Middle frontal gyrus (tissue), 1 donor: ENCODE data around the gene TMCO6.
A peak's percentile ranks its signal among the peaks of the same experiment; 100 is the strongest.
"Not testable (repeated sequence)": the region's sequence is repeated elsewhere in the genome, so short reads cannot be mapped to it uniquely, and the experiment has no call there.

Experiments used
- DNase-seq: peaks from one replicate; pipeline ENCODE4 v3.0.0-alpha.2; 2015; ENCODE audit warnings: low spot score; ENCODE audit errors: extremely low spot score

Gene TMCO6

DNA sequence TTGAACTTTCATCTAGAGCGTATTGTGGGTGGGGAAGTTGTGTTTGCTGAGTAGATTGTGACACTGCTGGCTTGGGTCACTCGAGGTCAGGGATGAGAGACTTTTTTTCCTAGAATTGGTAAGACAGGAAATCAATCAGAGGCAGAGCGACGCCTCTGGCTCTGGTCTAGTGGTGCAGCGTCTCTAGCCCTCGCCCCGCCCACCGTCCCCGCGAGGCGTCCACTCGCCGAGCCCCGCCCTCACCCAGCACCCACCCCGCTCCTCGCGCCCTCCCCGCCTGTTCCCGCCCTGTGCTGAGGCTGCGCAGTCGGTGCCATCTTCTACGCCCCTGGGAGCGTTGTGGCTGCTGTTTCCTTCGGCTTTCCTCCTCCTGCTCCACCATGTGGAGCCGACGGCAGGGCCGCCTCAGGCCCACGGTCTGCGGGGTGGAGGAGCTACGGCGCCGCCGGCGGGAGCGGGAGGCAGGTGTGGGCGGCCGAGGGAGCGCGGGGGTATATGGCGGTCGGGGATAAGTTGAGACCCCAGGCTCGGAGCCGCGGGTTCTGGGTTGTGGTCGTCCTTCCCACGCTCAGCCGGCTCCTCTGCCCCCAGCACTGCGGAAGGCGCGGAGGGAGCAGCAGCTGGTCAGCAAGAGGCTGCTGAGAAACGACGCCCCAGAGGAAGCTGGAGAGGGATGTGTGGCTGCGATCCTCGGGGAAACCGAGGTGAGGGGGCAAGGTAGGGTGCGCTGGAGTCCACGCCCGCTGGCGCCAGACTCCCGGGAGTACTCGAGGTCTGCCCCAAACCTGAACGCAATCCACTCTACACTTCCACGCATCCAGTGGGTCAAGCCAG lies at the start of gene TMCO6:
Gene TMCO6, plus strand, starts transcription at position 304 of the 834 bp plus-strand sequence. Its CDS starts 77 bp downstream, at position 381.
- peak; percentile 90 for DNase-seq

GRCh38 chr5:140590861-140591260 lies 48.4 kb upstream of the TMCO6 start:
- no peak for DNase-seq

GRCh38 chr5:140591747-140592372 lies 47.4 kb upstream of the TMCO6 start:
- DNase-seq: no peak

DNA sequence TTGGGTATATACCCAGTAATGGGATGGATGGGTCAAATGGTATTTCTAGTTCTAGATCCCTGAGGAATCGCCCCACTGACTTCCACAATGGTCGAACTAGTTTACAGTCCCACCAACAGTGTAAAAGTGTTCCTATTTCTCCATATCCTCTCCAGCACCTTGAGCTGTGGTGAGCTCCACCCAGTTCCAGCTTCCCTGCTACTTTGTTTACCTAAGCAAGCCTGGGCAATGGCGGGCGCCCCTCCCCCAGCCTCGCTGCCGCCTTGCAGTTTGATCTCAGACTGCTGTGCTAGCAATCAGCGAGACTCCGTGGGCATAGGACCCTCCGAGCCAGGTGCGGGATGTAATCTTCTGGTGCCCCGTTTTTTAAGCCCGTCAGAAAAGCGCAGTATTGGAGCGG lies 46.2 kb upstream of the TMCO6 start:
- not testable (repeated sequence) for DNase-seq

- DNase-seq: no peak
Observed at GRCh38 chr5:140594169-140594568, 45.1 kb upstream of the TMCO6 start.

GRCh38 chr5:140595538-140596300 lies 43.5 kb upstream of the TMCO6 start:
- DNase-seq: no peak

DNA sequence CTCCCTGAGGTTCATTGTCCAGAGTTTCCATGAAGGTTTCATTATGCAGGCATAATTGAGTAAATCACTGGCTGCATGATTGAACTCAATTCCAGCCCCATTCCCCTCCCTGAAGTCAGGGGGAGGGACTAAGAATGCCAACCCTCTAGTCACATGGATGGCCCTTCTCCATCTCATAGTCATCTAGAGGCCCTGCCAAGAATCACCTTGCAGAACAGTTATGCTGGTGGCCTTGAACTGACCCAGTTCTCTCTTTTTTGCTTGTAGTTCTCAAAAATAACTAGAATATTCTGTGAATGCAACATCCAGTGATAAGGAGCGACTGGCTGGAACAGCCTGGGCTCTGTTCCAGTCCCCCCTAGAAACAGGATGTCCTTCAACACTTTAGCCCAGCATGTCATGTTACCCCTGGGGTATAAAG lies 42.9 kb upstream of the TMCO6 start:
- DNase-seq: no peak

GRCh38 chr5:140598836-140599235 lies 40.4 kb upstream of the TMCO6 start:
- no peak for DNase-seq

GRCh38 chr5:140600096-140600495 lies 39.2 kb upstream of the TMCO6 start:
- no peak for DNase-seq

DNA sequence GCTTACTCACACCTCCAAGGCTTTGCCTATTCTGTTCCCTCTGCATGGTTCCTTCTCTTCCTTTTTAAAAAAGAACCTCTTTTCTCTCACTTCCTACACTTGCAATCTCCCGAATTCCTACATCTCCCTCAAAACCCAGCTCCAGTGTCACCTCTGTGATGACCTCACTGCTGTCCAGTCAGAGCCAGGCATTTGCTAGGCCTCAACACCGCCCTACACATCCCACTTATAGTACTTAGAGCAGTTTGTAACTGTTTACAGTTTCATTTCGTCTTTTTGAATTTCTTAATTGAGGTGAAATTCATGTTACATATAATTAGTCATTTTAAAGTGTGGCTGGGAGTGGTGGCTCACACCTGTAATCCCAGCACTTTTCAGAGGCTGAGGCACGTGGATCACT lies 37.1 kb upstream of the TMCO6 start:
- DNase-seq: no peak

DNA sequence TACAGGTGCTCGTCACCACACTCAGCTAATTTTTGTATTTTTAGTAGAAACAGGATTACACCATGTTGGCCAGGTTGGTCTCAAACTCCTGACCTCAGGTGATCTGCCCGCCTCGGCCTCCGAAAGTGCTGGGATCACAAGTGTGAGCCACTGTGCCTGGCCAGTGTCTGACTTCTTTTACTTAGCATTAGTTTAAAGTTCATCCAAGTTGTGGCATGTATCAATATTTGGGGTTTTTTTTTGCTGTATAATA lies 35.9 kb upstream of the TMCO6 start:
- DNase-seq: not testable (repeated sequence)

DNA sequence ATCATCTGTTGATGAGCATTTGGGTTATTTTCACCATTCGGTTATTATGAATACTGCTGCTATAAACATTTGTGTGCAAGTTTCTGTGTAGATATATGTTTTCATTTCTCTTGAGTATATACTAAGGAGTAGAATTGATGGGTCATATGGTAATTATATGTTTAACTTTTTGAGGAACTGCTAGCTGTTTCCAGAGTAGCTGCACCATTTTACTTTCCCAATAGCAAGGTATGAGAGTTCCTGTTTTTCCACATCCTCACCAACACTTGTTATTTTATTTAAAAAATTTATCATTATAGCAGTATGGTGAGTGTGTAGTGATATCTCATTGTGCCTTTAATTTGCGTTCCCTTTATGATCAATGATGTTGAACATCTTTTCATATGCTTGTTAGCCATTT lies 35.5 kb upstream of the TMCO6 start:
- DNase-seq: no peak

GRCh38 chr5:140605879-140606278 lies 33.4 kb upstream of the TMCO6 start:
- no peak for DNase-seq

GRCh38 chr5:140607031-140607430 lies 32.2 kb upstream of the TMCO6 start:
- DNase-seq: no peak

- DNase-seq: no peak
Observed at GRCh38 chr5:140608722-140609121, 30.5 kb upstream of the TMCO6 start.

DNA sequence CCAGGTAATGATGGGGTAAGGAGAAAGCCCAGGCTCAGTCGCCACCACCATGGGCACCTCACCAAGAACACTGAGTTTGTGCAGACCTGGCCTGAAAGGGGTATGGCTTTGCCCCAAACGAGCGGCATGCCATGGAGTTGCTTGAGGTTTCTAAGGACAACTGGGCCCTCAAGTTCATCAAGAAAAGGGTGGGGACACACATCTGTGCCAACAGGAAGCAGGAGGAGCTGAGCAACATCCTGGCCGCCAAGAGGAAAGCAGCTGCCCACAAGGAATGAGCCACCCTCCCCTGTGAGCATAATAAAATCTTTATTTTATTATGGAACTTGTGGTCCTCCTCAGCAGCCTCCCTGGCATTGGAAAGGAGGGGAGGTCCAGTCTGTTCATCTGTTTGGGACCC lies 30.1 kb upstream of the TMCO6 start:
- DNase-seq: no peak

GRCh38 chr5:140611020-140611521 lies 28.2 kb upstream of the TMCO6 start:
- DNase-seq: no peak

GRCh38 chr5:140622301-140622700 lies 16.9 kb upstream of the TMCO6 start:
- DNase-seq: no peak

DNA sequence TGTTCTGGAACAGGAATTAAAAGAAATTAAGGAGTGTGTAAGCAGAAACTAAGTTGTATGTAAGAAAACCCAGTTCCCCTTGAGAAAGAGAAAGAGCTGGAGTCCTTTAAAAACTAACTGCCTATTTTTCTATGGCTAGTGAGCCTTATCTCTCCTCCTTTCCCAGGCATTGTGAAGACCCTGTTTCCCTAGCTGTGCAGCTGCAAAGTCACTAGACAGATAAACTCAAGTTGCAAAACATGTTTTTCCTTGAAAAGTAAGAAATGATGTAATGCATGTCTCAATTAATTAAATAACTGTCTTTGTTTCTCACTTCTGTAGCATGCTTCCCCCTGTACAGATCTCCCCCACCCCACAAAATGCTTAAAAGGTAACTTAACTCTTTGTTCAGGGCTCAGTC lies 16.2 kb upstream of the TMCO6 start:
- not testable (repeated sequence) for DNase-seq

GRCh38 chr5:140624886-140625285 lies 14.4 kb upstream of the TMCO6 start:
- not testable (repeated sequence) for DNase-seq

DNA sequence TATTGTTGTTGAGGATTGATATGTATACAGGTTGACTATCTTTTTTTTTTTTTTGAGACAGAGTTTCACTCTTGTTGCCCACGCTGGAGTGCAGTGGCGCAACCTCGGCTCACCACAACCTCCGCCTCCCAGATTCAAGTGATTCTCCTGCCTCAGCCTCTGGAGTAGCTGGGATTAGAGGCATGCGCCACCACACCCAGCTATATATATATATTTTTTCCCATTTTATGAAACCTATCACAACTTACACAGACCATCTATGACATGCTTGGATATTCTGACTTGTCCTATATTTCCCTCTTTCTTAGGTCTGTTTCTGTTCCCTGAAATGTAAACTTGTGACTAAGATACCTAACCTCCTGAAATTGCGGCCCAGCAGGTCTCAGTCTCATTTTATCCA lies 11.3 kb upstream of the TMCO6 start:
- DNase-seq: no peak

DNA sequence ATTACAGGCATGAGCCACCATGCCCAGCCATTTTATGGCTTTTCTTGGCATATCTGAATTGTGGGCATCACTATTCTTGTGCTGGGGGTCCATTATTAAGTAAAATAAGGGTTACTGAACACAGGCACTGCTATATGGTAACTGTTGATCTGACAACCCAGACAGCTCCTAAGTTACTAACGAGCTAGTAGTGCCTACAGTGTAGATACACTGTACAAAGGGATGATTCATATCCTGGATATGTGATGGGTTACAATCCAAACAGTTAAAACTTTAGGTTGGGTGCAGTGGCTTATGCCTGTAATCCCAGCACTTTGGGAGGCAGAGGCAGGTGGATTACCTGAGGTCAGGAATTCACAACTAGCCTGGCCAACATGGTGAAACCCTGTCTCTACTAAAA lies 10.5 kb upstream of the TMCO6 start:
- no peak for DNase-seq
